GM15510 (cell line): Measurements from ENCODE around the gene PPT1.

Experiments
- POLR2A ChIP-seq: IDR thresholded peaks from 3 replicates; pipeline ENCODE4 v1.6.1; 2011; ENCODE audit warnings: borderline replicate concordance; ENCODE audit not compliant: insufficient read length; ENCODE audit errors: extremely low read depth

Gene PPT1

DNA sequence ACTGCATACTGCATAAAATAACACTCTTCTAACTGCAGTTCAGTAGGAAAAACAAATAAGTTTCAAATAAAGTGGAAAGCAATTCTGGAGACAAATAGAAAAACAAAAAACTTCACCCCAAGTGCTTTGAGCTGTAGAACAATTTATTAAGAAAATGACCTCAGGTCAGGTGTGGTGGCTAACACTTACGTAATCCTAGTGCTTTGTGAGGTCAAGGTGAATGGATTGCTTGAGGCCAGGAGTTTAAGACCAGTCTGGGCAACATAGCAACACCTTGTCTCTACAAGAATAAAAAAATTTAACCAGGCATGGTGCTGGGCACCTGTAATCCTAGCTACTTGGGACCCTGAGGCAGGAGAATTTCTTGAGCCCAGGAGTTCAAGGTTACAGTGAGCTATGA is 5.0 kb upstream of the PPT1 start:
- TF ChIP-seq POLR2A = no peak

DNA sequence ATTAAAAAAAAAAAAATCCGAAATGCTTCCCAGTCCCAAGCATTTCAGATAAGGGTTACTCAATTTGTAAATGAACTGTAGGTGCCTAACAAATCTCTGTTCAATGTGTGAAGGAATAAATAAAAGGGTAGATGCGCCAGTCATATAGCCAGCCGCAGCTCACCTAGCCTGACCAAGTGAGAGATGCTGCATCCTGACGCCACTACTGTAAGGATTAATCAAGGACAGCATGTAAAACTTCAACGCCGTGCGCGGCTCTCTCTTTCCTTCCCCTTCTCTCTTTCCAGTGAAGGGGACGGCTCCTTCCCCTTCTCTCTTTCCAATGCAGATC is 441 bp downstream of the PPT1 start:
- TF ChIP-seq POLR2A = no peak

DNA sequence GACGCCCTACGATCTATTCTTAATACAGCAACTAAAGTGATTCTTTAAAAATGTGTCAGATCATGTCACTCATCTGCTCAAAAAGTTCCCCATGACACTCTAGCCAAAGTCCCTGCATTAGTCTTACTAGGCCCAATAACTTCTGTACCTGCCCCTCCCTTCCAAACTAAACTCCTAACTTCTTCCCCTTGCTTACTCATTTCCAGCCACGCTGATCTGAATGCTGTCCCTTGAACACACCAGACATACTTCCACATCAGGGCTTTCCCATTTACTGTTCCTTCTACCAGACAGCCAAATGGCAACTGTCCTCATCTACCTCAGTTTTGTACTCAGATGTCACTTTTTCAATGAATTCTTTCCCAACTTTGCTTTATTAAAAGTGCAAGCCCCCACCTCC is 1.2 kb downstream of the PPT1 start:
- no peak for TF ChIP-seq POLR2A

DNA sequence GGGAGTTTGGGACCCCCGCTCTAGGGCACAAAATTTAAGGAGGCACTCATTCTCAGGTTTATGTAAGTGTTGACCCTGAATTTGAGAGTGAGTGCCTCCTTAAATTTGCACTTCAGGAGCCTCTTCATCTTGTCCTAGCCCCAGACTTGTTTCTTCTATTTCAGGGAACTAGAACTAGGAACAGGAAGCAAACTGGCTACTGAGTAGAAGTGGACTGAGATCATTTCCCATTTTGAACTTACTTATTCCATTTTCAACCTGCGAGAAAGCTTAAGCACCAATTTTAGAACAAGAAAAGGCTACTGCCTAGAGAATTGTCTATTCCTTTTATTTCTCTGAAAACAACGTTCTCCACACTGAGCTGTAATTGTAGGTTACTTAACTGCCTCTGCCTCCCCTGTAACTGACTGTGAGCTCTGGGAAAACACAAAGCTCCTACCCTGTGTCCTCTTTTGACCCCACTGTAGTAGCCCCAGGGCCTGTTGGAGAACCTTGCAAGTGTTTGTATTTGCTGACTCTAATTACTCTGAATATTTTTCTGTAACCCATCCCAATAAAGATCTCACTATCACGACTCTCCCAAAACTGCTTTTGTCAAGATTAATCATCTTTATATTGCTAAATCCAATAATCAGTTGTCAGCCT is 2.5 kb downstream of the PPT1 start:
- no peak for TF ChIP-seq POLR2A

DNA sequence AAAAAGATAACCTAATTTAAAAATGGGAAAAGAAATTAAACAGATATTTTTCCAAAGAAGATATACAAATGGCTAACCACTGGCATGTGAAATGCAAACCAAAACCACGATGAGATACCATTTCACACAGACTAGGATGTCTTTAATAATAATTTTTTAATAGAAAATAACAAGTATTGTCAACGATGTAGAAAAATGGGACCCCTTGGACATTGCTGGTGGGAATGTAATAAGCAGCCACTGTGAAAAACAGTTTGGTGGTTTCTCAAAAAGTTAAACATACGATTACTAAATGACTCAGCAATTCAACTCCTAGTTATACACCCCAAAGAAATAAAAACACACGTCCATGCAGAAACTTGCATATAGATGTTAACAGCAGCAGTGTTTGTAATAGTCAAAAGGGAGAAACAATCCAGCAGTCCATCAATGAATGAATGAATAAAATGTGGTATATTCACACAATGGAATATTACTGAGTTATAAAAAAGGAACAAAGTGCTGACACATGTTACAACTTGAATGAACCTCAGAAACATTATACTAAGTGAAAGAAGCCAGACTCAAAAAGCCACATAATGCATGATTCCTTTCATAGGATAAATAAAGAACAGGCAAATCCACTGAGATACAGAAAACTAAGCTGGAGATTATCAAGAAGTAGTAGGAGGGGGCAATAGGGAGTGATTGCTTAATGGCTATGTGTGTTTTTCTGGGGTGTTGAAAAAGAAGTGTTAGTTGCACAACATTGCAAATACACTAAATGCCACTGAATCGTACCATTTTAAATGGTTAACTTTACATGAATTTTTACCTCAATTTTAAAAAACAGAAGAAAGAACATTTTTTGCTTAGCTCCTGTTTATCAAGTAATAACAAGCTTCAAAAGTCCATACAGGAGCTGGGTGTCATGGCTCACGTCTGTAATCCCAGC is 4.1 kb downstream of the PPT1 start:
- no peak for TF ChIP-seq POLR2A

GRCh38 chr1:40092241-40092640 is 4.8 kb downstream of the PPT1 start:
- no peak for TF ChIP-seq POLR2A

DNA sequence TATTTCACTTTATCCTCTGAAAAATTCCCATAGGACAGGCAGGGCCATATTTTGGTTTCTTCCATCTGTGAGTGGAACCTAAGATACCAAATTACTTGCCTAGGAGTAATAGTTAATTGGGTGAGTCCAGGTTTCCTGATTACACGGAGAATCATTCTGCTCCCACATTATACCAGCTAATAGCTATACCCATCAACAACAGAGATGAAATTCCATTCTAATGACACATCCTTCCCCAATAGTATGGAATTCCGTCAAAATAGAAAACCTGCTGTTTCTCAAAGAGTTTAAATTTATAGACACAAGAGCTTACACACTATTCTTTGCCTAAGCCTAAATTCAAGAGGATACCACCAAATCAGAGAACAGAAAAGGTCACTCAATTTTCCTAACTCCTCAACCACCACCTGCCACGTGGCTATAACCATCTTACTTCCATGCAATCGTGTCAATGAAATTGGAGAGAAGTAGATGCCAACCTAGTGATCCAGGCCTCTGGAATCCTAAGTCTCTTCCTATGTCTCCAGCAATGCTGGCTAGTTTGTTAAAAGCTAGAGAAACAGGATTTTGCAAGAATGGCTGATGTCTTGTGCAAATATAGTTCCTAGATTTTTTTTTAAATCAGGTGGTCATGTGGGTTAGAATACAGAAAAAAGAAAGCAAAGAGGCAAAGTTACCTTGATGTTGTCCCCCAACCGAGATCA is 6.2 kb downstream of the PPT1 start:
- TF ChIP-seq POLR2A = no peak

DNA sequence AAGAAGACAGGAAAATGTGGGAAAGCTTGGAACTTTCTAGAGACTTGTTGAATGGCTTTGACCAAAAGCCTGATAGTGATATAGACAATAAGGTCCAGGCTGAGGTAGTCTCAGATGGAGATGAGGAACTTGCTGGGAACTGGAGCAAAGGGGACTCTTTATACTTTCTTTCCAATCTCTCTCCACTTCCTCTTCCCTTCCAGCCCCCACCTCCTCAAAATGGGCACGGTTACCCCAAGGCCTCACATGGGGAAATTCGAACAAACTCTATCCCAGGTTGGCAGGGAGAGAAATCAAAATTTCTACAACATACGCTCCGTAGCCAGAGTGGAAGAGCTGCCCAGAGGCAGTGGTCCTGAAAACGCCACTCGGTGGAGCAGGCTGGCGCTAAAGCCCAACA is 15.2 kb downstream of the PPT1 start:
- TF ChIP-seq POLR2A = no peak

DNA sequence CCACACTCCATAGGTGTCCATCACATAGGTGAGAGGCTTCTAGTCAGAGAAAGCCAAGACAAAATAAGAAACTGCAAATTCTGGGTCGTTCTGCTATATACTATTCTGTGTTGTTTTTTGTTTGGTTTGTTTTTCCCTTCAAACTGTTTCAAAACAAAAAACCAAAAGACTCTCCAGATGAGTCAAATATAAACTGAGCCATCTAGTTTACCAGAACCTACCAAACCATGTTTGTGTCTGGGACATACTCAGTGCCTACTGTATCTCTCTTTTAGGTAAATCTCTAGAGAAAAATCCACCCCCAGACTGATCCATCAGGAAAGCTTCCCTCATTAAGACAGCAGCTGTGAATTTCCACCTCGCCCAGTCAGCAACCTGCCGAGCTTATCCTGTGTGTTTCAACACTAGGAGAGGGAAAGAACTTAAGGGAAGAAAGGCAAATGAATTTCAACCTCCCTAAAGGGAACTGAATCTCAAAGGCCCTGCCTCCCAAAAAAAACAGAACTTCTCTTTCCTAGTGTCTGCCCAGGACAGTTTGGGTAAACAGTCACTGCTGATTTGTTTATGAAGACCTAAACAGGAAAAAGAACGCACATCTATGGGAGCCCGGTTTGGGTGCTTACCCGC is 17.2 kb downstream of the PPT1 start:
- TF ChIP-seq POLR2A = no peak

GRCh38 chr1:40078512-40079333 is 18.3 kb downstream of the PPT1 start:
- TF ChIP-seq POLR2A = no peak

- TF ChIP-seq POLR2A = no peak
These were observed 20.1 kb downstream of the PPT1 start for GRCh38 chr1:40076895-40077312.

GRCh38 chr1:40075266-40075665 is 21.8 kb downstream of the PPT1 start:
- no peak for TF ChIP-seq POLR2A

GRCh38 chr1:40073062-40073461 is 24.0 kb downstream of the PPT1 start:
- no peak for TF ChIP-seq POLR2A

DNA sequence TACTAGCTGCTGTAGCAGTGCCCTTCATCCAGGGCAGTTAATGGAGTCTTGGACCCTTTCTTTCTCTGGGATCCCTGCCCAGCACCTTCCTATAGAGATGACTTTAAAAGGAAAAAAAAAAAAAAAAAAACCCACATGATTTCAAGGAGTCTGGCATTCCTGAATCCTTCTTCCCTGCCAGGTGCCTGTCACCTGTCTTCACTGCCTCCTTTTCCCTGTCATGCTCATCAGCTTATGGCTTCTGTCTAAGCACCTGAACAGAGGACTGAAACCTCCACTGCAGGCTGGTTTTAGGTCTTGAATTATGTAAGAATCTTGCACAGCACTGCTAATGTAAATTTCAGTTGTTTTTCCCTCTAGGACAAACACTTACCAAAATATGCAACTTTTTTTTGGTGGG is 24.9 kb downstream of the PPT1 start:
- no peak for TF ChIP-seq POLR2A
